ENCODE data around the gene NKAIN4.

NKAIN4 gene

DNA sequence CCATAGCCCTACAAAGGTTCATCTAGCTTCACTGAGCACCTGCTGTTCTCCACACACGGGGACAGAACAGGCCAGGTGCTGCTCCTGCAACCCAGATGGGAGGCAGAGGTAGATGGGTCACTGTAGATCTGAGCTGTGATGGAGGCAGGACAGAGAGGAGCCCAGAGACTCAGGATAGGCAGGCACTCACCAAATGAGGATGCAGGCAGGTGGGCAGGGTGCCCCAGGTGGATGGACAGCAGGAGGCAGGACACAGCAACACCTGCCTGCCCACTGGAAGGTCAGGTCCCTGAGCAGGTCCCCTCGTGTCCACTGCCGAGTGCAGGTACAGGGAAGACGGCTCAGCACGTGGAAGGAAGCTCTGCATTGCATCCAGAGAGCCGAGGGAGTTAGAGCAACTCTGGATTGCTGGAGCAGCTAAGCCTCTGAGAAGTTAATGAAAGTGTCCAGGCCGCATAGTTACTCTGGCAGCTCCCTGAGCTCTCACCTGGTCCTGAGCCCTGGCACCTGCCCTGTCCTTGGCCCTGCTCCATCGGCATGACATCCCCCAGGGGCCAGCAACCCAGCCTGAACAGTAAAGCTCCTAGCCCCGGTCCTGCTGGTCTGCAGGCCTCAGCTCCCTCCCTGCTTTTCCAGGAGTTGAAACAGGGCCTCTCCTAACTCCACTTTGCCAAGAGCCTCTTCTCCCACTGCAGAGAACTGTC lies 33.4 kb downstream of the NKAIN4 start:
- no peak for DNase-seq (ENCODE audit: low spot score)

DNA sequence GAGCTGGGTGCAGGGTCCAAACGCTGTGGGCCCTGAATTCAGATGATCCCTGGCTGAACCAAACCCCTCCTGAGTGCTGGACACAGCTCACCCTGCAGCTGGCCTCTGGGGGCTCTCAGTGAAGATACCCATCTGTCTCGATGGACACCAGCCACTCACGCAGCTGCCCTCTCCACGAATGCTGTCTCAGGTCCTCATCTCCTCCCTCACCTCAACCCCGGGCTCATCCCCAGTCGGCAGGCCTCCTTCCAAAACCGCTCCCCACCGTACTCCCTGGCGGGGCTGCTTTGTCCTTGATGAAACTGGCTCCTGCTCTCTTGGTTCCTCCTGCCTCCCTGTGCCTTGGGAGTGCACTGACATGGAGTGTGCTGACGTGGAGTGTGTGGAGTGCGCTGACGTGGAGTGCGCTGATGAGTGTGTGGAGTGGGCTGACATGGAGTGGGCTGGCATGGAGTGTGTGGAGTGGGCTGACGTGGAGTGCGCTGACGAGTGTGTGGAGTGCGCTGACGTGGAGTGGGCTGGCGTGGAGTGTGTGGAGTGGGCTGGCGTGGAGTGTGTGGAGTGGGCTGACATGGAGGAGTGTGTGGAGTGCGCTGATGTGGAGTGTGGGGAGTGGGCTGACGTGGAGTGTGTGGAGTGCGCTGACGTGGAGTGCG lies 34.3 kb downstream of the NKAIN4 start:
- no peak for DNase-seq (ENCODE audit: low spot score)

DNA sequence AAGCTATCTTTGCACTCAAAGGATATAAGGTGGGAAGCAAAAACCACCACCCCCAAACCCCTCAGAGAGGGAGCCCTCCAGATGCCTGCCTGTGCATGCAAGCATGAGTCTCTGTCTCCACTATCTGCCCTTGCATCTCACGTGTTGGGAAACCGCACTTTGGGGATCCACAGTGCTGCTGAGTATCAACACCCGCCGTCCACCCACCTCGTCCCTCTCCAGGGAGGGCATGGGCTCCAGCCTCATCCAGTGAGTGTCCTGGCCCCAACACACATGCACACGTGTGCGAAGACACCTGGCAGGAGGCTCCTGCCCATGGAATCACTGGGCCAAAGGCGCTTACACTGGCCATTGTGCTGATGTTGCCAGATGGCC lies 34.8 kb downstream of the NKAIN4 start:
- DNase-seq (ENCODE audit: low spot score) = no peak

DNA sequence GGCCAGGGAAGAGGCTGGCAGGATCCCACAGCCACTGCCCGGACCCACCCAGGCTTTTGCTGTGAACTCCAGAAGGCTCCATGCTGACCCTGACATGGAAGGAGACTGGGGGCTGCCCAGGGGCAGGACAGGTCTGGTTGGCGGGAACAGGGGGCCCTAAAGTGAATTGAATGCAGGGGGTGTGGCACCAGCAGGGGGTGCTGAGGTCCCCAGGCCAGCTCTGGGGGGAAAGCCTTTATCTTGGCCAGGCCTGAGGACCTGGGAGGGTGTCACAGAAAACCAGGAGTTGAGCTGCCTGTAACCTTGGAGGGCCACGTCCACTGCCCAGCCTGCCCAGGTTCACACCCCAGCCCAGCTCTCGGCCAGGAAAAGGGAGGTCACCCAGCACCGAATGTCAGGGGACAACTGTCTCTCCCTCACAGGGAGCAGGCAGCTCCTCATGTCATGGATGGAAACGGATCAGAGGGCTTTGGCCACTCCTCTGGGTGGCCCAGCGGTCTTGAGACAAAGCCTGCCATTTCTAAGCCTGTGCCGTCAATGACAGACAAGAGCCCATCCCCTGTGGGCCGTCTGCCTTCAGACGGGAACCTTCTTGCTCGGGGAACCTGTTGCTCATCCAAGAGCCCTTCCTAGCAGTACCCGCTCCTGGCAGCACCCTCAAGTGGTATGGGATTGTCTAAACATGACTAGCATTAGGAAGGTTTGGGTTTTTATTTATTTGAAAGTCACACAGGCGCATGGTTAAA lies 35.4 kb downstream of the NKAIN4 start:
- no peak for DNase-seq (ENCODE audit: low spot score)

GRCh38 chr20:63217706-63218105 lies 36.6 kb downstream of the NKAIN4 start:
- DNase-seq (ENCODE audit: low spot score) = no peak

- DNase-seq (ENCODE audit: low spot score) = peak; percentile 55
Observed at GRCh38 chr20:63216849-63217471, 37.3 kb downstream of the NKAIN4 start.

- DNase-seq (ENCODE audit: low spot score) = peak; percentile 97
Observed at GRCh38 chr20:63216041-63216848, 38.0 kb downstream of the NKAIN4 start, which contains the start of gene YTHDF1. Gene YTHDF1 (minus strand): TSS chr20:63216131. CDS start chr20:63215892, 239 bp downstream.

DNA sequence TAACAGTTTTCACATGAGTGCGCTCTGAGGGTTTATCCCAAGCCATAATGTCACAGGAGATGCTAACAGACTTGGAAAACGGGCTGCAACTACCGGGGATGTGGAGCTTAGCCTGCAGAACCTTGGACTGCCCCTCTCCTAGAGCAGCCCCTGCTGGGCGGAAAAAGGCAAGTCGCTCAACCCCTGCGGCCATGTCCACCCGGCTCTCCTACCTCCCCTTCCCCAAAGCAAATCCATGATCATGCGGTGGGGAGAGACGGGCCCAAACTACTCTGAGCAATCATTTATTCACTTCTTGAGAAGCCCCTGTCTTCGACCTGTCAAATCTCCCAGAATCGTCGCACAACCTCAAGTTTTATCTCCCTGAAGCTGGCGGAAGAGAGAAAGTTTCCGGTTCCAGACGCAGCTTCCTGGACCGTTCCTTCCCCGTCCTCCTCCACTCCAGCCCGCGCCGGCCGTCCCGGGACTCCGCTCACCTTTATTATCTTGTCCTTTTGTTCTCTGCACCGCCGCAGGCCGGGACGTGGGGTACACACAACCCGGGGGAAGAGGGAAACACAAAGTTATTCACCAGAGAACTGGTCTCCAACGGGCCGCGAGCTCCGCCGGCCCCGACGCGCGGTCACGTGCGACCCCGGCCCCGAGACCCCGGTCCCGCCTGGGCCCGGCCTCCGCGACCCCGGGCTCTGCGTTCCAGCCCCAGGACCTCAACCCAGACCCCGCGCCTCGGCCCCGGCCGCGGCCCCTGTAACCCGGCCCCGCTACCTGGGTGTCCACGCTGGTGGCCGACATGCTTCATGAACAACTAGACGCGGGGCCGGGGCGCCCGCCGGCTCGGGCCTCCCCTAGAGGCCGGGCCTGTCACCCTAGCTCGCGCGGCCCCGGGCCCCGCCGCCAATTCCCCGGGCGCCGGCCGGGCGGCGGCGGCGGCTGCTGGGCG lies 38.9 kb downstream of the NKAIN4 start:
- peak; percentile 66 for DNase-seq (ENCODE audit: low spot score)

- DNase-seq (ENCODE audit: low spot score) = no peak
Observed at GRCh38 chr20:63214514-63214913, 39.7 kb downstream of the NKAIN4 start.

DNA sequence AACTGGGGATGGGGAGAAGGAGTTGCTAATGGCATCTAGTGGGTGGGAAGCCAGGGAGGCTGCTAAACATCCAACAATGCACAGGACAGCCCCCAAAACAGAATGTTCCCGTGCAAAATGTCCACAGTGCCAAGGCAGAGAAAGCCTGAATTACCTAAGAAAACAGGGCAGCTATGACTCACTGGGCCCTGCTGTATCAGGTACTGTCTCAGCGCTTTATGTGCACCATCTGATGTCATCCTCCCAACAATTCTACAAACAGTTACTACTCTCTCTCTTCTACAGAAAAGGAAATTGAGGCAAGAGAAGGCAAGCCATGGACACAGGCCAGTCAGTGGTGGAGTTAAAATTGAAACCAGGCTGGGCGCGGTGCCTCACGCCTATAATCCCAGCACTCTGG lies 41.5 kb downstream of the NKAIN4 start:
- DNase-seq (ENCODE audit: low spot score) = no peak

- no peak for DNase-seq (ENCODE audit: low spot score)
Observed at GRCh38 chr20:63212393-63212730, 41.9 kb downstream of the NKAIN4 start.

GRCh38 chr20:63210011-63210605 lies 44.2 kb downstream of the NKAIN4 start:
- no peak for DNase-seq (ENCODE audit: low spot score)

- DNase-seq (ENCODE audit: low spot score) = no peak
Observed at GRCh38 chr20:63208346-63208909, 45.8 kb downstream of the NKAIN4 start.

DNA sequence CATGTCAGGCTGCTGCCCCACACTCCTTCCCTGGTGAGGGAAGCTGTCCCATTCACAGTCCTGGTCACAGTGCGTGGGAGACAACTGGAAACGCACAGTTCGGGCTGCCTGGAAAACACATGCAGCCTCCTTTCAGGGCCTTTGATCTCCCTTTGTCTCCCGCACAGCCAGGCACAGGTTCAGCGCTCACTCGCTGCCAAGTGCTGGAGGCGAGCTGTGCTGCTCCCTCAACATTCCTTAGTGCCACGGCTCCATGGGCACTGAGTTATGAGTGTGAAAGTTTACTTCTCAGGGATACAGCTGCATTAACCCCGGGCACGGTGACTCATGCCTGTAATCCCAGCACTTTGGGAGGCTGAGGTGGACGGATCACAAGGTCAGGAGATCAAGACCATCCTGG lies 47.4 kb downstream of the NKAIN4 start:
- DNase-seq (ENCODE audit: low spot score) = no peak

GRCh38 chr20:63205896-63206295 lies 48.4 kb downstream of the NKAIN4 start:
- DNase-seq (ENCODE audit: low spot score) = no peak

- no peak for DNase-seq (ENCODE audit: low spot score)
Observed at GRCh38 chr20:63204362-63204761, 49.9 kb downstream of the NKAIN4 start.

DNA sequence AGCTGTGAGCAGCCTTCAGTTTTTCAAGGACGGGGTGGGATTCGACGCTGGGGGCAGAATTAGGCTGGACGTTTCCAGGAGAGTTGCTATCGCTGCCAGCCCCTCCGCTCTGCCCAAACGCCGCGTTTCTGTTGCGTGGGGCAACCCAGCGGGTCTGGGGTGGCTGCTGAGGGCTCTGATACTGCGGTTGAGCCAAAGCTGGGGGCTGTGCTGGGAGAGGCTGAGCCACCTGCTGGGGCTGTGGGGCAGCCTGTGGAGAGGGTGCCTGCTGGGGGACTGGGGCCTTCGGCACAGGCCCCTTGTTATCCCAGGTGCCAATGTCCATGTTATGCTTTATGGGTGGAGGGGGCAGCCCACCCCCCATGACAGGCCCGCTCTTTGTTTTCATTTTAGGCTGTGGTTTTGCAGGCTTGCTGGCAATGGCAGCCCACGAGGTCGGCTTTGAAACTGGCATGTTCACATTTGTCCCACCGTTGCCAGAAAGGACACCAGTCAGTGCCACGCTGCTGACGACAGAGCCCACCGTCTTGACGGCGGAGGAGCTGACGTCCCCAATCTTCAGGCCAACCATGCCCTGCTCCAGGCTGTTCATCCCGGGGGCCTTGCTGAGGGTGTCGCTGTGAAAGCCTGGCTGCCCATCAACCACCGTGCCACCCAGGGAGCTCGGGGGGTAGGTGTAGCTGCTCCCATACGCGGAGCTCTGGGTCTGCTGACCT lies 51.3 kb downstream of the NKAIN4 start:
- no peak for DNase-seq (ENCODE audit: low spot score)

DNA sequence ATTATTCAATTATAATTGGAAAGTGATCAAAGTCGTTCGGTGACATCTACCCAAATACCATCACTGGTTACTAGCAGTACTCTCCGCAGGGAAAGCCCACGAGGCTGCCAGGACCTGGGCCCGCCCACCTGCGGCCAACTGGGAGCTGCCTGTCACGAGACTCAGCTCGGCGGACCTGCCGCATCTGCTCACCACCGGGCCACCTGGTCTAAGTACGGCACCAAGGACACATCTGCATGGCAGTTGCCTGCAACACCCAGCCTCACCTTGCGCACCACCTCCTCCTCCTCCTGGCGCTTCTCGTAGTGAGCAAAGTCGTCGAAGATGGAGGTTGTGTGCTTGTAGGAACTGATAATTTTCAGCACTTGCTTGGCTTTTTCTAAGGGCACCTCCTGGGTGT lies 52.2 kb downstream of the NKAIN4 start:
- no peak for DNase-seq (ENCODE audit: low spot score)

DNA sequence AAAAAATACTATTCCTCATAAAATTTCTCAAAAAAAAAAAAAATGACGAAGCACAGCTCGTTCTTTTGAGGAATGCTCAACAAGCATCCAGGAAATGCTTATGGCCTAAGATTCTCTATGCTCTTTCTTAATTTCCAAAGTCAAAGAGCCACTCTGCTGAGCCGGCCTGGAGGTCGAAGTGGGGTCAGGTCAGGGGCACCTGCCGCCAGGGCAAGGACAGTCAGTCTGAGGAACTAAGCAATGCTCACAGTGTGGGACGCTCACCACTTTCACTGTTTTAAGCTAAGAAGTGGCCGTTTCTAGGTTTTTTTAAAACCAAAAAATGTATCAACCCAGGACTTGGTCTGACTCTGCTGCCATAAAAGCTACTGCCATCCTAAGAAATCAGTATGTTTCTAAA lies 55.7 kb downstream of the NKAIN4 start:
- DNase-seq (ENCODE audit: low spot score) = no peak

All from SK-N-DZ (cell line).